OCI-LY7 (cell line): Measurements from ENCODE around the gene PTH1R. TPM values are rescaled to one million over a fixed set of nuclear protein-coding genes. Genes with fewer than 3 reads are reported as not detected.
A peak's percentile ranks its signal among the peaks of the same experiment; 100 is the strongest.

Experiments
- BruUV-seq: library from RNA; stranded (reverse); fragments of 400-500 nt; replicated peaks from 2 replicates; lab custom pipeline; 2021; lab: Mats Ljungman, UMichigan
- CTCF ChIA-PET: fragments of 300-600 bp; sonication (Branson Sonifier 250); formaldehyde crosslinking; loops from one replicate; lab custom pipeline; 2022; ENCODE audit warnings: antibody characterized with exemption; ENCODE audit not compliant: unreplicated experiment; lab: Charles Lee
- POLR2A ChIA-PET: fragments of 300-600 bp; sonication (Branson Sonifier 250); formaldehyde crosslinking; loops from one replicate; lab custom pipeline; 2022; ENCODE audit warnings: antibody characterized with exemption; lab: Charles Lee
- DNase-seq: peaks from one replicate; pipeline ENCODE4 v3.0.0-alpha.2; 2015; ENCODE audit warnings: low spot score
- H2AFZ ChIP-seq: fragments of 200-600 bp; sonication (generic), shearing (Covaris generic); 2 replicates; pipeline ENCODE4 v1.6.1; 2014; ENCODE audit warnings: mild to moderate bottlenecking, antibody characterized with exemption, low read length, moderate library complexity
- H3K27ac ChIP-seq: fragments of 200-600 bp; sonication (generic); 2 replicates; pipeline ENCODE4 v1.5.1; 2014; ENCODE audit warnings: mixed run types, low read depth, mild to moderate bottlenecking, moderate library complexity, low read length, inconsistent platforms; ENCODE audit not compliant: poor library complexity, severe bottlenecking
- H3K36me3 ChIP-seq: fragments of 200-600 bp; sonication (generic); 2 replicates; pipeline ENCODE4 v1.6.1; 2014; ENCODE audit warnings: mild to moderate bottlenecking, antibody characterized with exemption, low read length, moderate library complexity, mixed read lengths; ENCODE audit not compliant: insufficient read depth
- H3K4me1 ChIP-seq: fragments of 200-600 bp; sonication (generic); 2 replicates; pipeline ENCODE4 v1.5.1; 2014; ENCODE audit warnings: mild to moderate bottlenecking, low read length; ENCODE audit not compliant: insufficient read depth, poor library complexity, severe bottlenecking
- H3K4me2 ChIP-seq: fragments of 200-600 bp; sonication (generic); 2 replicates; pipeline ENCODE4 v1.6.1; 2014; ENCODE audit warnings: mild to moderate bottlenecking, low read length
- H3K4me3 ChIP-seq: fragments of 200-600 bp; sonication (generic); 2 replicates; pipeline ENCODE4 v1.5.1; 2014; ENCODE audit warnings: mild to moderate bottlenecking, low read depth, low read length; ENCODE audit not compliant: poor library complexity, severe bottlenecking
- H3K79me2 ChIP-seq: fragments of 200-600 bp; sonication (generic); 2 replicates; pipeline ENCODE4 v1.6.1; 2016; ENCODE audit warnings: low read depth, mild to moderate bottlenecking, low read length, moderate library complexity, mixed read lengths; ENCODE audit not compliant: insufficient read depth
- H3K9me2 ChIP-seq: fragments of 200-600 bp; sonication (generic); 2 replicates; pipeline ENCODE4 v1.6.1; 2016; ENCODE audit warnings: mild to moderate bottlenecking, low read length, mixed read lengths; ENCODE audit not compliant: insufficient read depth
- H3K9me3 ChIP-seq: fragments of 200-600 bp; sonication (generic); 2 replicates; pipeline ENCODE4 v1.6.1; 2014; ENCODE audit warnings: mild to moderate bottlenecking, mixed run types, low read length, mixed read lengths
- H4K20me1 ChIP-seq: fragments of 200-600 bp; sonication (generic); 2 replicates; pipeline ENCODE4 v1.6.1; 2014; ENCODE audit warnings: mild to moderate bottlenecking, antibody characterized with exemption, low read length, moderate library complexity, mixed read lengths; ENCODE audit not compliant: insufficient read depth
- CTCF ChIP-seq: fragments of 200-600 bp; sonication (generic); conservative IDR thresholded peaks from 2 replicates; pipeline ENCODE4 v1.5.1; 2014; ENCODE audit warnings: mild to moderate bottlenecking, antibody characterized with exemption, low read length, moderate library complexity, mixed read lengths
- EZH2phosphoT487 ChIP-seq: fragments of 200-600 bp; sonication (generic); IDR thresholded peaks from 2 replicates; pipeline ENCODE4 v1.6.1; 2018; ENCODE audit warnings: low read depth, borderline replicate concordance, mild to moderate bottlenecking, mixed run types, antibody characterized with exemption, low read length, moderate library complexity, mixed read lengths
- intact Hi-C: fragments of 100-400 bp; cut with micrococcal nuclease; formaldehyde crosslinking; loops from one replicate; pipeline ENCODE4 v1.10.0; 2022; ENCODE audit not compliant: unreplicated experiment
- total RNA-seq, 2 experiments: library from RNA; depleted of rRNA in 1 of 2; stranded (reverse); fragments of >200 nt in 1 of 2; shearing (Covaris generic) in 1 of 2; gene quantifications; 2 replicates each; pipeline ENCODE4 v1.2.3, GENCODE V29; 2014 to 2022

The PTH1R gene
- total RNA-seq, 2 experiments from 2014 or later = not detected

GRCh38 chr3:46929324-46929723, 51.8 kb downstream of the PTH1R start:
- Histone ChIP-seq H3K4me2 (peak overlapping the region; percentile 82), H3K9me3 (no peaks in the 10 kb centered on the region), H3K36me3 (peaks cover 72% of the 10 kb centered on the region), H3K4me3 (peak overlapping the region; percentile 52), H4K20me1 (peaks cover 4% of the 10 kb centered on the region; the same call in 1 of the 2 replicates), H2AFZ (no peak overlapping the region), H3K9me2 (no peaks in the 10 kb centered on the region), H3K4me1 (peaks cover 94% of the 10 kb centered on the region), H3K27ac (peak overlapping the region; percentile 100), H3K79me2 (peaks cover 72% of the 10 kb centered on the region)
- no TSS peak for BruUV-seq
- intact Hi-C loops = loop anchor here (5.0 kb wide), 3 partner anchors 233 to 453 kb away; partner anchors contain the start of genes PTPN23 and SETD2
- TF ChIP-seq EZH2phosphoT487 (no peak), CTCF (no peak)
- peak; percentile 78 for DNase-seq
- POLR2A ChIA-PET = interaction anchor here (0.6 to 5.7 kb wide), 8 partner anchors 24 to 546 kb away, joined by 3 to 39 read pairs (median 5); partner anchors contain the start of gene NBEAL2
- CTCF ChIA-PET = no interaction called here

GRCh38 chr3:46930166-46930944, 52.8 kb downstream of the PTH1R start:
- Histone ChIP-seq H2AFZ (no peak overlapping the region), H3K4me1 (peaks cover 96% of the 10 kb centered on the region), H3K4me3 (peak overlapping the region; percentile 30), H3K36me3 (peaks cover 73% of the 10 kb centered on the region), H3K27ac (peak overlapping the region; percentile 100), H3K79me2 (peaks cover 73% of the 10 kb centered on the region), H3K9me2 (no peaks in the 10 kb centered on the region), H3K9me3 (no peaks in the 10 kb centered on the region), H4K20me1 (peaks cover 4% of the 10 kb centered on the region; the same call in 1 of the 2 replicates), H3K4me2 (peak overlapping the region; percentile 82)
- BruUV-seq = no TSS peak
- TF ChIP-seq CTCF = no peak
- no peak for TF ChIP-seq EZH2phosphoT487
- DNase-seq = peak; percentile 53
- intact Hi-C loops = no loop called here
- ChIA-PET CTCF (interaction anchor here (1.4 kb wide), 1 partner anchor 49 kb away, joined by 5 read pairs; the partner anchor contains the start of gene NBEAL2), POLR2A (interaction anchor here (0.6 to 5.7 kb wide), 12 partner anchors 11 to 438 kb away, joined by 3 to 39 read pairs (median 4); partner anchors contain the start of genes CCDC12 and NBEAL2)
